ENCODE measurements around the gene ZC3H18. TPM values are rescaled to one million over a fixed set of nuclear protein-coding genes. Genes with fewer than 3 reads are reported as not detected.

Gene ZC3H18
- total RNA-seq, 1 experiment from 2014 or later, result 57.8 TPM

- ChIA-PET CTCF (no interaction called here), POLR2A (no interaction called here), RAD21 (ENCODE audit: low non-redundant PET in 1 of 2, low total read pairs in 2 of 2, uncharacterized antibody in 2 of 2, unreplicated experiment in 2 of 2) (no interaction called here)
- H3K9ac ChIP-seq (ENCODE audit: low read length), result no peak overlapping the region
- no peaks in the 10 kb centered on the region for H3K27me3 ChIP-seq (ENCODE audit: insufficient read depth, low read length)
- peaks cover 6 to 10% of the 10 kb centered on the region in 2 experiments; a peak in 1 of 4 replicates for H3K36me3 ChIP-seq (ENCODE audit: control insufficient read depth in 1 of 2, insufficient read depth in 2 of 2, low read length in 2 of 2)
- H3K4me3 ChIP-seq (replicated peaks in 1 of 2; ENCODE audit: low read depth in 1 of 2, low read length in 2 of 2), result no peak overlapping the region
- H3K9me2 ChIP-seq (ENCODE audit: insufficient read depth), result no peaks in the 10 kb centered on the region
- no peak overlapping the region for H3K4me2 ChIP-seq (ENCODE audit: low read length)
- peaks cover 30% of the 10 kb centered on the region for H3K79me2 ChIP-seq (ENCODE audit: insufficient read depth, low read length)
- H3K9me3 ChIP-seq (ENCODE audit: control insufficient read depth in 1 of 2, insufficient read depth in 1 of 2, low read depth in 1 of 2, low read length in 2 of 2), result no peaks in the 10 kb centered on the region
- no peaks in the 10 kb centered on the region for H4K20me1 ChIP-seq (ENCODE audit: insufficient read depth)
- intact Hi-C loops (cut with micrococcal nuclease), result loop anchor here (5.0 kb wide), 1 partner anchor 200 kb away; the partner anchor contains the start of gene ZFPM1
- peak overlapping the region; percentile 86; the same call in 1 of the 2 replicates for H3K27ac ChIP-seq (ENCODE audit: low read depth, low read length)
- peaks cover 16 to 26% of the 10 kb centered on the region in 2 experiments for H3K4me1 ChIP-seq (ENCODE audit: control insufficient read depth in 1 of 2, insufficient read depth in 2 of 2, low read length in 2 of 2)
- no peak for DNase-seq (ENCODE audit: low read depth, low spot score)
- H2AFZ ChIP-seq (ENCODE audit: low read depth, low read length, poor library complexity, severe bottlenecking), result no peak overlapping the region
- no peak for ATAC-seq
- no TSS peak for BruUV-seq (replicated peaks)
- TF ChIP-seq ZFX (IDR thresholded peaks at IDR 0.05) (no peak), FOSL1 (IDR thresholded peaks at IDR 0.05; ENCODE audit: low read depth) (no peak), SIN3A (IDR thresholded peaks at IDR 0.05; ENCODE audit: low read depth) (no peak), POLR2AphosphoS5 (IDR thresholded peaks at IDR 0.05; ENCODE audit: low read depth, low read length) (no peak), SRF (IDR thresholded peaks at IDR 0.05; ENCODE audit: low read depth) (no peak)
These were observed 82.5 kb downstream of the ZC3H18 start for GRCh38 chr16:88652762-88653063.

DNA sequence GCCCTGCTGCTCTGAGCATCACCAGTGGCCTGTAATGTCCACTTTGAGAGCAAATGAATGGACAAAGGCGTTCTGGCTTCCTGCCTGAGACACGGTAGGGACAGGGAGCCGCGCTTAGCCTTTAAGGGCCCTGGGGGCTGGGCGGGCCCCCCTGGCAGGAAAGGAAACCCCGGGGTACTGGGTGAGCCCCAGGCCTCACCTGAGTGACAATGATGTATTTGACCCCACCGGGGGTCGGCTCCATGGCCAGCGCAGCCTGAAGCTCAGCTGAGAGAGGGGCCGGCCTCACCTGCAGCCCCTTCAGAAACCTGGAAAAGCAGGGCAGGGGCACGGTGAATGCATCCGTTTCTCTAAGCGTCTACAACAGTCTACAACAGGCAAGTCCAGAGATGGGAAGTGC, 82.9 kb downstream of the ZC3H18 start:
- no peak overlapping the region for H3K27ac ChIP-seq (ENCODE audit: low read depth, low read length)
- POLR2A ChIA-PET, result no interaction called here
- RAD21 ChIA-PET (ENCODE audit: low non-redundant PET in 1 of 2, low total read pairs in 2 of 2, uncharacterized antibody in 2 of 2, unreplicated experiment in 2 of 2), result no interaction called here
- intact Hi-C loops (cut with micrococcal nuclease), result loop anchor here (5.0 kb wide), 1 partner anchor 201 kb away; the partner anchor contains the start of gene ZFPM1
- H3K9me3 ChIP-seq (ENCODE audit: control insufficient read depth in 1 of 2, insufficient read depth in 1 of 2, low read depth in 1 of 2, low read length in 2 of 2), result no peaks in the 10 kb centered on the region
- H2AFZ ChIP-seq (ENCODE audit: low read depth, low read length, poor library complexity, severe bottlenecking), result no peak overlapping the region
- peaks cover 16 to 26% of the 10 kb centered on the region in 2 experiments for H3K4me1 ChIP-seq (ENCODE audit: control insufficient read depth in 1 of 2, insufficient read depth in 2 of 2, low read length in 2 of 2)
- no peak overlapping the region for H3K4me2 ChIP-seq (ENCODE audit: low read length)
- peaks cover 9 to 11% of the 10 kb centered on the region in 2 experiments; a peak in 2 of 4 replicates for H3K36me3 ChIP-seq (ENCODE audit: control insufficient read depth in 1 of 2, insufficient read depth in 2 of 2, low read length in 2 of 2)
- no peak overlapping the region for H3K4me3 ChIP-seq (replicated peaks in 1 of 2; ENCODE audit: low read depth in 1 of 2, low read length in 2 of 2)
- ATAC-seq (no peak), DNase-seq (ENCODE audit: low read depth, low spot score) (no peak)
- BruUV-seq (replicated peaks), result no TSS peak
- peaks cover 26% of the 10 kb centered on the region for H3K79me2 ChIP-seq (ENCODE audit: insufficient read depth, low read length)
- H3K9ac ChIP-seq (ENCODE audit: low read length), result no peak overlapping the region
- no peak for TF ChIP-seq SRF (IDR thresholded peaks at IDR 0.05; ENCODE audit: low read depth)
- TF ChIP-seq CEBPB (IDR thresholded peaks at IDR 0.05; ENCODE audit: low read depth), result no peak
- TF ChIP-seq EZH2 (IDR thresholded peaks at IDR 0.05), result no peak
- TF ChIP-seq EGR1 (IDR thresholded peaks at IDR 0.05; ENCODE audit: low read depth), result no peak
- TF ChIP-seq CBX3 (IDR thresholded peaks at IDR 0.05; ENCODE audit: low read depth), result no peak
- no peak for TF ChIP-seq ZFX (IDR thresholded peaks at IDR 0.05)
- no peak for TF ChIP-seq ZNF274 (IDR thresholded peaks at IDR 0.05; ENCODE audit: low read depth, low read length)
- CTCF ChIA-PET, result no interaction called here
- H3K9me2 ChIP-seq (ENCODE audit: insufficient read depth), result no peaks in the 10 kb centered on the region
- no peaks in the 10 kb centered on the region for H4K20me1 ChIP-seq (ENCODE audit: insufficient read depth)
- H3K27me3 ChIP-seq (ENCODE audit: insufficient read depth, low read length), result no peaks in the 10 kb centered on the region
